Germinal center (tissue), 1 donor: Measurements from ENCODE around the gene SLA2.
"Not testable (repeated sequence)": the region's sequence is repeated elsewhere in the genome, so short reads cannot be mapped to it uniquely, and the experiment has no call there.

Experiments
- DNase-seq: peaks from one replicate; pipeline ENCODE4 v3.0.0; 2012; ENCODE audit warnings: mixed read lengths, low spot score

SLA2 gene

GRCh38 chr20:36645998-36646397 lies at the start of gene SLA2:
SLA2 (minus strand) TSS chr20:36646196; CDS start chr20:36641335, 4,861 bp downstream.
- peak; percentile 40 for DNase-seq

- not testable (repeated sequence) for DNase-seq
Observed at GRCh38 chr20:36695467-36695866, 49.5 kb upstream of the SLA2 start.

- no peak for DNase-seq
Observed at GRCh38 chr20:36688630-36689029, 42.6 kb upstream of the SLA2 start.

- DNase-seq: no peak
Observed at GRCh38 chr20:36687850-36688249, 41.9 kb upstream of the SLA2 start.

GRCh38 chr20:36686944-36687343 lies 40.9 kb upstream of the SLA2 start:
- no peak for DNase-seq

GRCh38 chr20:36686504-36686903 lies 40.5 kb upstream of the SLA2 start:
- no peak for DNase-seq

- DNase-seq: no peak
Observed at GRCh38 chr20:36684747-36685146, 38.8 kb upstream of the SLA2 start.

- no peak for DNase-seq
Observed at GRCh38 chr20:36682311-36682710, 36.3 kb upstream of the SLA2 start.

GRCh38 chr20:36677422-36677771 lies 31.4 kb upstream of the SLA2 start:
- no peak for DNase-seq

- no peak for DNase-seq
Observed at GRCh38 chr20:36676701-36677421, 30.9 kb upstream of the SLA2 start.

- DNase-seq: not testable (repeated sequence)
Observed at GRCh38 chr20:36675545-36675944, 29.5 kb upstream of the SLA2 start.

- DNase-seq: no peak
Observed at GRCh38 chr20:36672991-36673390, 27.0 kb upstream of the SLA2 start.

GRCh38 chr20:36670665-36671357 lies 24.8 kb upstream of the SLA2 start:
- no peak for DNase-seq

GRCh38 chr20:36666181-36666740 lies 20.3 kb upstream of the SLA2 start:
- no peak for DNase-seq

GRCh38 chr20:36663031-36663430 lies 17.0 kb upstream of the SLA2 start:
- DNase-seq: no peak

GRCh38 chr20:36658300-36658699 lies 12.3 kb upstream of the SLA2 start:
- no peak for DNase-seq

- DNase-seq: no peak
Observed at GRCh38 chr20:36656733-36657132, 10.7 kb upstream of the SLA2 start.

- no peak for DNase-seq
Observed at GRCh38 chr20:36655004-36655403, 9.0 kb upstream of the SLA2 start.

GRCh38 chr20:36654506-36654905 lies 8.5 kb upstream of the SLA2 start:
- no peak for DNase-seq

GRCh38 chr20:36653456-36653855 lies 7.5 kb upstream of the SLA2 start:
- DNase-seq: no peak

GRCh38 chr20:36647196-36648121 lies 1.5 kb upstream of the SLA2 start:
- no peak for DNase-seq

- DNase-seq: no peak
Observed at GRCh38 chr20:36646678-36647077, 682 bp upstream of the SLA2 start.
